GM19438 (cell line): ENCODE data around the gene MDFI.

Experiments
- ATAC-seq: cut with Tn5 transposase; IDR thresholded peaks from one replicate; pipeline ENCODE4 v1.9.1; 2021; ENCODE audit warnings: low read depth; ENCODE audit not compliant: unreplicated experiment

MDFI gene

DNA sequence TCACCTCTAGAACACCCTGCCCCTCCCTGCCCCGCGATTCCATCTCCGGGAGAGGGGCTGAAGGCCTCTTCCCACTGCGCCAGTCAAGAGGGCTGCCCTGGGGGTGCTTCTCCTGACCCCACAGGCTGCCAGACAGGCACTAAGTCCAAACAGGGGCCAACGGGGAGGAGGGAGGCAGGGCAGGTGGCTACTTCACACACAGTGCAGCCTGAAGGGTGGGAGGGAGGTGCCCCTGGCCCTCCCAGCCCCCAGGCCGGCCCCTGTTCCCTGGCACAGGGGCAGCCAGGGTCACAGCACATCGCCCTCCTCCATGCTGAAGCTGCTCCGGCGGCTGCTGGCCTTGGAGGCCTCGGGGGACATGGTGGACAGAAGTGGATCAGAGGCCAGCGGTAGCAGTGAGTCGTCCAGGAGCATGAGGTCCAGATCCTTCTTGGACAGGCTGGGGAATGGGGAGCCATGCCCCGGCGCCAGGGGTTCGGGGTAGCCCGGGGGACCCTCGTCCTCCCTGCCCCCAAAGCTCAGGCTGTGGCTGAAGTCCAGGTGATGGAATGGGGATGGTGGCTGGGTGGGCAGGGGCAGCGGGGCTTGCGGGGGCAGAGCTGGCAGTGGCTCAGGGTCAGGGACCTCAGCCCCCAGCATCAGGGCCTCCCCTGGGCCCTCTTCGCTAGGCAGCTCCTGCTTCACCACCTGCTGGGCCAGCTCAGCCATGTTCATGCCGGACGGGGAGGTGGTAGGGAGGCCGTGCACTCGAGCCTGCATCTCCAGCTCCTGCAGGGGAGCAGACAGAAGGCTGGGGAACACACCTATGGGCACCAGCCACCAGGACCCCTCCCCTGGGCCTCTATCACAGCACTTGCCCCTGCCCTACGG lies 46.3 kb downstream of the MDFI start:
- ATAC-seq, result no peak

DNA sequence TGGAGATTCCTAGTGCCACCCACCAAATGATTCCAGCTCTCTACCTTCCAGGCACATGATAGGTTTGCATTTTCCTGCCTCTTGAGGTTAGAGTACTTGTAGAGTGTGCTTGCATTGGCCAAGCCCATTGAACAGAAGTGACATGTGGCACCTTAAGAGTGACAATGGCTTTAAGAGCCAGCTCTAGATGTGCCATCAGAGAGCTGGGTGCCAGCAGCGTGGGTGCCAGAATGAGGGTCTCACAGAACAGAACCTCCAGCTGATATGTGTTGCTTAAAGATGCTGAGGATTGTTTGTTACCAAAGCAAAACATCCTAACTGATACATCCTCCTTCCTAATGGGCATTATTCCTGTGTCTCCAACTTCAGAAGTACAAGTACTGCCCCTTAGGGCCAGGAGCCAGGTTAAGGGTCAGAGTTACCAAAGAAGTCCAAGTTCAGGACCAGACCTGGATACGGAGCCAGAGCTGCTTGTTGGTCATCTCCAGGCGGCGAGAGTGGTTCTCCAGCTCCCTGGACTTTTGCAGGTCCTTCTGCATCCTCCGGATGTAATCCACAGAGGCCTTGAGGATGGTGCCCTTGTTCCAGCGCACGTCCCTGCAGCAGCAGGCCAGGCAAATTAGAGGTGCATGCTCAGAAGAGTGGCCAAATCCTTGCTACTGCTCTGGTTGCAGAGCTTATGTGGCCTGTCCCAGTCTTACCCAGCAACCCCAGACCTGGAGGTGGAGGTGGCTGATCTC lies 47.5 kb downstream of the MDFI start:
- ATAC-seq, result no peak

GRCh38 chr6:41687501-41688175 lies 49.4 kb downstream of the MDFI start:
- no peak for ATAC-seq

DNA sequence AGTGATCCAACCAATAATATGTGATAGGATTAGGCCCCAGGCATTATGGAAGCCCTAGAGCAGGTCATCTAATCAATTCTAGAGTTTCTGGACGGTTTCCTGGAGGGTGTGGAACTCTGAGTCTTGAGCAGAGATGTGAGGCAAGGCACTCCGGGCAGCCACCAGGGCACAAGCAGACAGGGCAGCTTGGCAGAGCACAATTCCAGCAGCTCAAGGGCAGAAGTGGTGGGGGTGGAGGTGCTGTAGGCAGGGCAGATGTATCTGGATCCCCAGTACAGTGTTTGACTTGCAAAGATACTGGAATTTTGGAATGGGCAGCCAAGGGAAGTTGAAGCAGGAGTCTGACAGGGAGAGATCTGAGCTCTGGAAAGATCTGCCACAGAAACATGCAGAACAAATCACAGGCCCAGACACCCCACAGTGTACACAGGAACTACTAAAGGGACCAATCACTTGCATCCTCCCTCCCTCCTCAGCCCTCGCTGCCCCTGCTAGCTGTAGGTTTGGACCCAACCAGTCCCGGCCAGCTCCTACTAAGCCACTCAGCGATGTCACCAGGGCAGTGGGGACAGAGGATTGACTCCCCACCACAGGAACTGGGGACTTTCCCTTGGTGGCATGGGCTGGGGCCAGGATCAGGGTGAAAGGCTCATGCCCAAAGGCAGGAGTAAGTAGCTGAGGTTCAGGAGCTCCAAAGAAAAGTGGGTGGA lies 50.1 kb downstream of the MDFI start:
- ATAC-seq, result no peak

- no peak for ATAC-seq
Observed at GRCh38 chr6:41689171-41690008, 51.1 kb downstream of the MDFI start.

GRCh38 chr6:41690541-41691330 lies 52.5 kb downstream of the MDFI start:
- no peak for ATAC-seq

GRCh38 chr6:41691426-41692079 lies 53.3 kb downstream of the MDFI start:
- ATAC-seq, result no peak

GRCh38 chr6:41692080-41692675 lies 53.9 kb downstream of the MDFI start:
- ATAC-seq, result no peak

GRCh38 chr6:41692730-41693129 lies 54.5 kb downstream of the MDFI start:
- no peak for ATAC-seq

- no peak for ATAC-seq
Observed at GRCh38 chr6:41693281-41694240, 55.3 kb downstream of the MDFI start.

GRCh38 chr6:41694815-41695526 lies 56.7 kb downstream of the MDFI start:
- ATAC-seq, result no peak

DNA sequence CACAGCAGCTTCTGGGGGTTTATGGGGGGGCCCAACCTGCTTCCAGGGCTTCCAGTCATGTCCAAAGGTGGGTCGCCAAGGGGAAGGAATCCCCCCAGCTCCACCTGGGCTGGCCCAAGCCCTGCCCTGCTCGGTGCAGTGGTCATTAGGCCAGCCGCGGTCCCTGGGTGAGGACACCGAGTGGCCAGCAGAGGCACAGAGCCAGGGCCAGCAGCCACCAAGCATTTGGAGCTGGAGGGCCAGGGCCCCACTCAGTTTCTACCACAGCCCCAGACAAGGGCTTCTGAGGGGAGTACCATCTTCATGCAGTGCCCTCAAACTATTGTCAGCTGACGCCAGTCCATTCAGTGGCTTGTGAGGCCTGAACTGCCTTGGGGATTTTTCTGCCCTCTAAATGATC lies 57.6 kb downstream of the MDFI start:
- ATAC-seq, result no peak

GRCh38 chr6:41696788-41697187 lies 58.5 kb downstream of the MDFI start:
- no peak for ATAC-seq

GRCh38 chr6:41697861-41698781 lies 59.9 kb downstream of the MDFI start:
- no peak for ATAC-seq

DNA sequence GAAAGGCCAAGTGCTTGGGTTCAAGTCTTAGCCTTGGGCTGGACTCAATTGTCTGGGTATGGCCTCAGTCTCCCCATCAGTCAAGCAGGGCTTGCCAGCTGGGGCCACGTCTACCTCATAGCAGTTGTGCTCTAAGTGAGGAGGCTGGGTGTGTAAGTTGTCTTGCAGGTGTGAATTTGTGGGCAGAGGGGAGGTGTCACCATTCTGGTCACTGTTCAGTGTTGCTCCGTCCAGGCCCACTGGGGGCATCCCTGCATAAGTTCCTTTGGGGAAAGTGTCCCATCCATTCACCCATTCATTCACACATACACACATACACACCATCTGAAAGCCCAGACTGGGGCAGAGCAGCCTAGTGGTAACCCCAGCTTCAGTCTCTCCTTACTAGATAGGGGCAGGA lies 60.8 kb downstream of the MDFI start:
- no peak for ATAC-seq
